ENCODE results near the gene SIDT2.

- TF ChIP-seq, protein P1, sequence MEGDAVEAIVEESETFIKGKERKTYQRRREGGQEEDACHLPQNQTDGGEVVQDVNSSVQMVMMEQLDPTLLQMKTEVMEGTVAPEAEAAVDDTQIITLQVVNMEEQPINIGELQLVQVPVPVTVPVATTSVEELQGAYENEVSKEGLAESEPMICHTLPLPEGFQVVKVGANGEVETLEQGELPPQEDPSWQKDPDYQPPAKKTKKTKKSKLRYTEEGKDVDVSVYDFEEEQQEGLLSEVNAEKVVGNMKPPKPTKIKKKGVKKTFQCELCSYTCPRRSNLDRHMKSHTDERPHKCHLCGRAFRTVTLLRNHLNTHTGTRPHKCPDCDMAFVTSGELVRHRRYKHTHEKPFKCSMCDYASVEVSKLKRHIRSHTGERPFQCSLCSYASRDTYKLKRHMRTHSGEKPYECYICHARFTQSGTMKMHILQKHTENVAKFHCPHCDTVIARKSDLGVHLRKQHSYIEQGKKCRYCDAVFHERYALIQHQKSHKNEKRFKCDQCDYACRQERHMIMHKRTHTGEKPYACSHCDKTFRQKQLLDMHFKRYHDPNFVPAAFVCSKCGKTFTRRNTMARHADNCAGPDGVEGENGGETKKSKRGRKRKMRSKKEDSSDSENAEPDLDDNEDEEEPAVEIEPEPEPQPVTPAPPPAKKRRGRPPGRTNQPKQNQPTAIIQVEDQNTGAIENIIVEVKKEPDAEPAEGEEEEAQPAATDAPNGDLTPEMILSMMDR (IDR thresholded peaks at IDR 0.05; ENCODE audit: low read depth, low read length) = no peak
- TF ChIP-seq POLR2A (IDR thresholded peaks at IDR 0.05; ENCODE audit: extremely low read depth, insufficient read length) = no peak
- TF ChIP-seq, protein P2, sequence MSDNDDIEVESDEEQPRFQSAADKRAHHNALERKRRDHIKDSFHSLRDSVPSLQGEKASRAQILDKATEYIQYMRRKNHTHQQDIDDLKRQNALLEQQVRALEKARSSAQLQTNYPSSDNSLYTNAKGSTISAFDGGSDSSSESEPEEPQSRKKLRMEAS (IDR thresholded peaks at IDR 0.05; ENCODE audit: low read depth, low read length) = no peak
Observed at GRCh38 chr11:117154468-117154867, 24.1 kb upstream of the SIDT2 start.
